HG02798 (cell line): ENCODE results near the gene CPEB4.

Experiments
- ATAC-seq: cut with Tn5 transposase; IDR thresholded peaks from one replicate; pipeline ENCODE4 v1.9.1; 2021; ENCODE audit warnings: mild to moderate bottlenecking; ENCODE audit not compliant: unreplicated experiment, poor library complexity

Gene CPEB4

DNA sequence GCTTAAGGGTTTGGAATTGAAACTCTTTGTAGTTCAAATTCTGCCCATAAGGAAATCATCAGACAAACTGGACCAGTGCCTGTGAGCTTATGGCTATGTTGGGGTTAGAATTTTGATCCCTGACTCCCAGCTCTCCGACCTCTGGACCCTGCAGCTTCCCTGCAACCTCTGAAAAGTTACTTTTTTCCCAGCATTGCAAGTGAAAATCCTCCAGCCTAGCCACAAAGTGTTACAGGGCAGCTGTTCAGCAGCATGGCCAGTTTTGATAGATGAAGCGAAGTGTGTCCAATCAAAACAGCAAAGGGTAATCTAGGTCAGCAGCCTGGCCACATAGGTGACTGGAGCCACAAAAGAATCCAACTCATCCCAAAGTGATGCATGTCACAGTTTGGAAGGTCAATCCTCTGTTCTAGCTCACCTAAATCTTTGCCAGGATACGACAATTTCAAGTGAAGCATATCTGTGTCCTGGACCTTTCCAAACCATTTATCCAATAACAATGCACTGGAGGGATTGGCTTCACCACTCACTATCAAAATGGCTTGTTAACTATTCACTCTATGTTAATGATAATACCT is 4.7 kb upstream of the CPEB4 start:
- ATAC-seq: no peak

DNA sequence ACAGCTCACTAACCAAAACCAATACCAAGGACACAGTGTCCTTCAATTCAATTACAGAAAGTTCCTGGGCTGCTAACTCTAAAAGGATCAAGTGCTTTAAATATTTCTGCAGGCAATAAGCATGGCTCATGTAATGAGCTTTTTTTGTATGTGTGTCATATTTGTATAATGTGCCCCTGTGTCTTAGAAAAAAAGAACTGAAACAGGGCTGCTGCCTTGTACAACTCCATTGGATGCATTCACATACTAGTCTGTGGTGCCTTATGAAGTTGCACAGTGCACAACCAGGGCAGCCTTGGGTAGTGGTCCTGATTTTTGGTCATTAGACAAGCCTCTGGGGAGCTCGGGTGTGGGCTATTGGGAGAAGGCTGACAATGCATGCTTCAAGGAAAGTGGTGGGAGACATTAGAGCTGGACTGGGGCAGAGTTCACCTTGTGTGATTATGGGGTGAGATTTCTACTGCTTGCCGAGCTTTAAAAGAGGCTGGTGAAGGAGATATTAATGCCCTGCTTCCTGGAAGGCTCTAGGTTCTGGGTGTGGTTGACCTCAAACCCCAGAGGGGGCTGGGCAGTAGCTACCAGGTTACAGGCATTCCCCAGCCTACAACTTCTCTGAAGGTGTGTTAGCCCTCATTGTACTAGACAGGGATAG is 3.6 kb upstream of the CPEB4 start:
- no peak for ATAC-seq

DNA sequence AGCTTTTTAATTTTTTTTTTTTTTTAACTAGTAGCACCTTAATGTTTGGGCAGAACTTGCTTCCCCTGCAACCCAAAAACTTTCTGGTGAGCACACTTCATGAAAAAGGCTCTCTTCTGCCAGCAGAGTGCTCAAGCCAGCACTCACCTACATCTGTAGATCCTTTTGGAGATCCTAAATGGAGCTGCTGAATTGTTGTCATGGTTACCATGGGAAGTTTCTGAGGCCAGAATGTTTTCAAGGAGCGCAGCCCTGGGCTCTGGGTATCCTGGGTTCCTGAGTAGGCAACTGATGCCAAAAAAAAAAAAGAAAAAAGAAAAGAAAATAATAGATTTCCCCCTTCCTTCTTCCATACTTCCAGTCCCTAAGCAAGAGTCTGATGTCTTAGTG is 3.1 kb upstream of the CPEB4 start:
- no peak for ATAC-seq

DNA sequence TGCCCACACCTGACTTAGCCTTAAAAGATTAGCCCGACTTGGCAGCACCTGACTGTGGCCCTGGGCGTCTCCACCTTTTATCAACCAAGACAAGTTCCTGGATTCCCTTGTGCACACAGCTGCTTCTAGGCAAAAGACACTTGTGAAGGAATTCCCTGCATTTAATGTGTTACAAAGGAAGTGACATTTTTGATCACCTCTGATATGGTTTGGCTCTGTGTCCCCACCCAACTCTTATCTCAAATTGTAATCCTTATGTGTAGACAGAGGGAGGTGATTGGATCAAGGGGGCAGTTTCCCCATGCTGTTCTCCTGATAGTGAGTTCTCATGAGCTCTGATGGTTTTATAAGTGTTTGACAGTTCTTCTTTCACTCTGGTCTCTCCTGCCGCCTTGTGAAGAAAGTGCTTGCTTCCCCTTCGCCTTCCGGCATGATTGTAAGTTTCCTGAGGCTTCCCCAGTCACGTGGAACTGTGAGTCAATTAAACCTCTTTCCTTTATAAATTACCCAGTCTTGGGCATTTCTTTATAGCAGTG is 2.6 kb upstream of the CPEB4 start:
- no peak for ATAC-seq

DNA sequence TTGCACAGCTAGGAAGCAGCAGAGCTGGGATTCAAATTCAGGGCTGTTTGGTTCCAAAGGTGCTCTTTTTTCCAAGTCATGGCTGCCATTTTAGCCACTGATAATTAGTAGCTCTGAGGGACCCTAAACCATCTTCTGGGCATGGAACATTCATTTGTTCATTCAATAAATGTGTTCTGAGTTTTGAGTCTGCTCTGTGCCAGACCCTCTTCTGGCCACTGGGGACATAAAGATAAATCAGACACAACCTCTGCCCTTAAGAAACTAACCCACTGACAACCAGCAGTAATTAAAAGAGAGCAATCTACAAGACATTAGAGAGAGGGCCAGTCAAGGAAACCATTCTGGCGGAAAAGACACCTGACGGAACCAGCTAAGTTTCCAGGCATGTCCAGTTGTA is 2.0 kb upstream of the CPEB4 start:
- no peak for ATAC-seq

DNA sequence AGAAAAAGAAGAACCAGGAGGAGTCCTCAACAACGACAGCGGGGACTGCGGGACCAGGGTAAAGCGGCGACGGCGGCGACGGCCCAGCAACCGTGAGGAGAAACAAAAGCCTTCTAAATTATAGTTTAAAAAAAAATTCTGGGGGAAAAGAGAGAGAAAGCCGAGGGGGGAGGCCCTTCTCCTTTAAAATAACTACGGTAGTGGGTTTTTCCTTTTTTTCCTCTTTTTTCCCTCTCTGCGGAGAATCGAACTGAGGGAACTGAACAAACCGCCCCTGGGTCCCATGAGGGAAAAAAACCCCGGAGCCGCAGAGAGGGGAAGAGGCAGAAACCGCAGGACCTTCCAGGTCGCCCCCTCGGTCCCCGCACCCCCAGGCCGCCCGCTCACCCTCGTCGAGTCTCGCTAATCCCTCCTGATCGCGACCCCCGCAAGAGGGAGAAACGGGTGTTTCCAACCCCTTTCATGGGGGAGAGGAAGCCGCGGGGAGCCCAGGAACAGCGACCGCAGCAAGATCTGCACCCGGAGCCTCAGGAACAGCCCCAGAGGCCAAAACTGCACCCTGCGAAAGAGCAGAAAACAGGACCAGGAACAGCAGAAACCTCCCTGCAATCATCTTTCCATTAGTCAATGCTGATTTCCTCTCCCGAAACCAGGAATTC is 453 bp downstream of the CPEB4 start:
- no peak for ATAC-seq

DNA sequence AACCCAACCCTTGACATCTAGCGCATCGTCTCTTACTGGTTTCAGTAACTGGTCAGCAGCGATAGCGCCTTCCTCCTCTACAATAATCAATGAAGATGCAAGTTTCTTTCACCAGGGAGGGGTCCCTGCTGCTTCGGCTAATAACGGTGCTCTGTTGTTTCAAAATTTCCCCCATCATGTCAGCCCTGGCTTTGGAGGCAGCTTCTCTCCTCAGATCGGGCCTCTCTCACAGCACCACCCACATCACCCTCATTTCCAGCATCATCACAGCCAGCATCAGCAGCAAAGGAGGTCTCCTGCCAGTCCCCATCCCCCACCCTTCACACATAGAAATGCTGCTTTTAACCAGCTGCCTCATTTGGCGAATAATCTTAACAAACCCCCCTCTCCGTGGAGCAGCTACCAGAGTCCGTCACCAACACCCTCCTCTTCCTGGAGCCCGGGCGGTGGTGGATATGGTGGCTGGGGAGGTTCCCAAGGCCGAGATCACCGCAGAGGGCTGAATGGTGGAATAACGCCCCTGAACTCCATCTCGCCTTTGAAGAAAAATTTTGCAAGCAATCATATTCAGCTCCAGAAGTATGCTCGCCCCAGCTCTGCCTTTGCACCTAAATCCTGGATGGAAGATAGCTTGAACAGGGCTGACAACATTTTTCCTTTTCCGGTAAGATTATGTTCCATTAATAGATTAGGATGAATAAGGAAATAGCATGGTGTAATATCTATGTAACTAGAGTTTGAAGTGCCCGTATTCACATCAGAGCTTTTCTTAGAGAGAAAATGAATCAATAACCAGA is 2.2 kb downstream of the CPEB4 start:
- no peak for ATAC-seq

DNA sequence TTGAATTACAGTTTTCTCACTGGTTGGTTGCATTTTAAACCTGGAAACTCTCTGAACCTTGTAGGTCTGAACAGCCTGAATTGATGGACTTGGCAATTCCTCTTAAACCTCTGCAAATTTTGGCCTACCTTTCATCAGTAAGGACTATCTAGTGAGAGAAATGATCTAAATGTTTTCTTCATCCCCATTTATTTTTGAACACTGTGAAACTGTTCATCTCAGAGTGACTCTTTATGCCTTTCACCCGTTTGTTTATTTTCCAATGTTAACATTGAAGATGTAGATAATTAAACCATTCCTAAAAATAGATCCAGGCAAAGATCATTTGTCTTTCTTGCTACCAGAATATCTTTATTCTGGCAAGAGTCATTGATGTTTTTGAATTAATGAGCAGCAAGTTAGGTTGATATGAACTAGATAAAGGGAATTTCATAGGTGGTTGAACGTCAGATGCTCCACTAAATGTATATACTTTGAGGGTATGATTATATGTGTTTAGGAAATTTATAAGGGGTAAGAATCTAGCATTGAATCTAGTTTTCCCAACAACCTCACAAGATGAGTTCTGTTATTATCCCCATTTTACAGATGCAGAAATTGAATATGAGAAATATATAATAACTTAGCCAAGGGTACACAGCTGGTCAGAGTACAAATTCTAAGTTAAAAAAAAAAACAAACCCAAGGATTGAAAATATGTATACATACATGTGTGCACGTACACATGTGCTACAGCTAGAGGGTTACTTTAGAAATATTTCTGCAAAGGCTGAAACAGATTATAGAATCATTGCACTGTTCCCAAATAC is 3.4 kb downstream of the CPEB4 start:
- no peak for ATAC-seq

DNA sequence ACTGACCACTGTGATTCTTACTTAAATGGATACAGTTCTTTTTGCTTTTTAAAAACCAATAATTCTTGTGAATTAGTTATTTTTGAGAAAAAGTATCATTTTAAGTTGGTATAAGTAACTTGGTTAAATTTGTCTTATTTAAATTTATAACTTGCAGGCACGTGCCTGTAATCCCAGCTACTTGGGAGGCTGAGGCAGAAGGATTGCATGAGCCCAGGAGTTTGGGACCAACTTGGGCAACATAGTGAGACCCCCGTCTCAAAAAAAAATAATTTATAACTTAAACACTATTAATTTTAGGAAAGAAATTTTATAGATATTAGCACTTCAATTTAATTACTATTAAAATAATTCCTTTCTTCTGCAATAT is 5.0 kb downstream of the CPEB4 start:
- no peak for ATAC-seq

DNA sequence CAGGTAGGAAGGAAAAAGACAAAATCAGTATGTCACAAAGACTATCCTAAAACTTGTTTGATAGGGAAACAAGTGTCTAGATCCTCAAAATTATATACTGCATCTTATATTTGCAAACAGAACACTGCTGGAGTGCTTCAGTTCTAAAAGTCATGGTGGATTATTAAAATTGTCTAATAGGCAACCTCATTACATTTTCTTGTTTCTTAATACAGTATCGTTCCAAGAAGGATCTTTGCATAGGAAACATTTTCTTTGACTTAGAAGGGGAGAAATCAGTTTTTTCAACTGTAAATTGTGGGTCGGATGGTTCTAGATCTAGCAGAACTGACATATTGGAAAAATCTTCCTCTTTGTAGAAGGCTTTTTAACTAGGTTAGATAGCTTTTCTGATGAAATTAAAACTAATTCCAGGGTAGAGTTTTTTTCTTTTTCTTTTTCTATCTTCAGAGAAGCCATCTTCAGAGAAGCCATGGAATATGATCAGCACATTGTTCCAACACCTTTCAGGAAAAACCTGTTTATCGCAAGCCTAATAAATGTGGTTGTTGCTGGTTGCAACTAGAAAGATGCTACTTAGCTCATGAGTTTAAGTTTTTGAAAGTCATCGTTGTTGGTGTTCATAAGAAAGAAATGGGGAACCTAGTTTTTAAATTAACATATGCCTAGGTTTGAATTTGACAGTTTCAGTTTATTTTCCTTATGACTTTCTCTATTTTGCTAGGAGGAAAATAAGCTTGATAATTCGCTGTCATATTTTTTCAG is 7.4 kb downstream of the CPEB4 start:
- no peak for ATAC-seq

DNA sequence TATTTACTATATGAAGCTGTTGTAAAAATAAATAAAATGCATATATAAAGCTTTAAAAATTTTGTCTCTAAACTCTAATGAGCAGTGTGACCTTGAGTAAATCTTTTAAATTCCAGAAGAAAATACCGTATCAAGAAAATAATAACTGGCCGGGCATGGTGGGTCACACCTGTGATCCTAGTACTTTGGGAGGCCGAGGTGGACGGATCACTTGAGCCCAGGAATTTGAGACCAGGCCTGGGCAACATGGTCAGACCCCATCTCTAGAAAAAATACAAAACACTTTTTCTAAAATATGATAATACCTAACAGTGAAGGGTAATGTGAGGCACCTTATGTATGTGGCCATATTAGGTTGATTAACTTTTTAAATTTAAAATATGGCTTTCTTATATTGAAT is 8.5 kb downstream of the CPEB4 start:
- ATAC-seq: no peak

DNA sequence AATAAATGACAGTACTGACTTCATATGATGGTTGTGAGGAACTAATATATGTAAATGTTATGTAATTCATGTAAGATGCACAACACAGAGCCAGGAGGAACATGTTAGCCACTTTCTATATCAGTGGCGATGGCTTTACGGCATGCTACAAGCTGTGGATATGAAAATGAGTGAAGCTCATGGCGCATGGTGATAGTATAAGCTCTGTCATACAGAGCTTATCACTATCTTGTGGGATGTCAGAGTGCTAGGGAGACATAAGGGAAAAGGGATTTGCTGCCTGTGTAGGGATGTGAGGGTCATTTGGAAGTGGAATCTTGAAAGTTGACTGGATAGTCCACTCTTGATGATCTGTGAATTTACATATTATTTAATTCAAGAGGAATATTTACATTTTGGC is 13.6 kb downstream of the CPEB4 start:
- no peak for ATAC-seq

DNA sequence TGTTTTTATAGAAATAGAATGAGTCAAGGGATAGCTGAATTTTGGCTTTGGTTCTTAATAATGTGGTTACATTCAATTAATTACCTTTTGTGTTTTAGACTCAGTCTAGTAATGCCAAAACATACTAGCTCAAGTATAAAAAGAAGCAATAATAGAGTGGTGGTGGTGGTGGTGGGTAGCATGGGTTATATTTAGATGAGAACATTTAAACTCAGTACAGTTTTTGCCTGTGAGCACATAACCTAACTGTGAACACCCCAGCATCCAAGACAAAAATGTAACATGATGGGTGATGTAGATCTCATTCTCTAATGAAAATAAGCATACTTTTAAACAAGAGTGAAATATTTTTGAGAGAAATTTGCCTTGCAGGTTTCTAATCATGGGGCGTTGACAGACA is 14.2 kb downstream of the CPEB4 start:
- no peak for ATAC-seq

DNA sequence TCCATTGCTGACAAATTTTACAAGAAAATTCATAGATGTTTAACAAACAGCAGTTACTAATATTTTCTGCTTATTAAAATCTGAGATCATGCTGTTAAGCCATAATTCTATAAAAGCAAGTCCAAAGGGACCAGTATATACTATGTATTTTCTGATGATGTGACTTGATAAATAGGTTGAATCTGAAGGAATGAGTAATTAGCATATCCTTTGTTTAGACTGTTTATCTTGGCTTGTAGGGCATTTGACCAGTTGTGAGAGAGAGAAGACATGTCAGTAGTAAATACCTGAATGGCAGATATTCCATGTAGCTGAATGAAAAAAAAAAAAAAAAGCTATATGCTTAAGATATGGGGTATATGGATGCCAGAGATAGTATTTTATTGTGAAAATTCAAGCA is 14.6 kb downstream of the CPEB4 start:
- no peak for ATAC-seq

DNA sequence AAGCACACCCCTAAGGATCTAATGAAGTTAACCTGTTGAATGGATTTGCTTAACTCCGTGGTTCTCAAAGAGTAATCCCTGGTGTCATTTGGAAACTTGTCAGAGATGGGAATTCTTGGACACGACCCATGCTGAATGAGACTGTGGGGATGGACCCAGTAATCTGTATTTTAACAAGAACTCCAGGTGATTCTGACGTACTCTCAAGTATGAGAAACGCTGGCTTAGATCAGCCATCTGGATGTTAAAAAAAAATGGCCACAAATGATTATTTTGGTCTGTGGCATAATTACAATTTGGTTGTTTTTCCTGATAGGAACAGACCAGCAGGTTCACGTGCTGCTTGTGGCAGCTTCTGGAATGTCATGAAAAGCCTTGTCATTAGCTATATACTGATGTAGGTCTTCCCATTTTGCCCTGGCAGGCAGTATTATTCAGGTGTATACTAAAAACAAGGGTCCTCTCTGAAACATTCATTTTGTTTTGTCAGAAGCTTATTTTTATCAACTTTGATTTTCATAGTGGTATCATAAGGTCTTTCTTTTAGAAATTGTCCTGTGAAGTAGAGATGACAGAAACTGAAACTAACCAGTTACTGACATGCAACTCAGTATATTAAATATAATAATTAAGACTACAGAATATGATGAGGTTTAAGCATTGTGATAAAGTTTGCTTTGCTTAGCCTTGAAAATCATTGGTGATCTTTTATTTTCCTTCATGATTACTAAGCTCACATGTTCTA is 15.4 kb downstream of the CPEB4 start:
- no peak for ATAC-seq

DNA sequence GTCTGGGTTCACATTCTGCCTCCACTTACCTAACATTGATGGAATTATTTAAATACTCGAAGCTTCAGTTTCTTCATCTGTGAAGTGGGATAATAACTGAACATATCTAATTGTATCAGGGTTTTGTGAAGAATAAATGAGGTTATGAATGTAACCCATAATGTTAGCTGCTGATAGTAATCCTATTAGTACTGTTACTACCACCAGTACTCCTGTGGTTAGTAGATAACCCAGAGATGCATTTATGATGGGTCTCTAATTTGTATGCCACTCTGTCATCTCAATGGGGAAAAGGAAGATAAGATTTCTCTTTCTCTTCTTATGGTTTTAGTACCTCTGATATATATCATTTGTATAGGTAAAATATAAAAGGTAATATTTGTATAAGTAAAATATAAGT is 16.0 kb downstream of the CPEB4 start:
- ATAC-seq: no peak

DNA sequence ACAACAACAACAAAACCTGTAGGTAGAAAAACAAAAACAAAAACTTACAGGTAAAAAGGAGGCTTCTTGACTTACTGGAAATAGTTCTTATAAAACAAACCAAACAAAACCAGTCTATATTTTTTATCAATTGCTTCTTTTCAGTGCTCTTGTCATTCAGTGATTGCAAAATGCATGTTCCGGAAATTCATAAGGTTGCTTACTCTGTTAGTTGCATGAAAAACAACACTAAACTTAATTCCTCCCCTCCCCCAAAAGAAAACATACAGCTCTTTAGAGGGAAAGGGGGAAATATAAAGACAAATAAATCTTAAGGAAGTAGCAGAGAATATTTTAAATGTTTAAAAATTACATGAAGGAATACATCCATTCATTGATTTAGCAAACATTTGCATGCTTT is 19.1 kb downstream of the CPEB4 start:
- ATAC-seq: no peak

DNA sequence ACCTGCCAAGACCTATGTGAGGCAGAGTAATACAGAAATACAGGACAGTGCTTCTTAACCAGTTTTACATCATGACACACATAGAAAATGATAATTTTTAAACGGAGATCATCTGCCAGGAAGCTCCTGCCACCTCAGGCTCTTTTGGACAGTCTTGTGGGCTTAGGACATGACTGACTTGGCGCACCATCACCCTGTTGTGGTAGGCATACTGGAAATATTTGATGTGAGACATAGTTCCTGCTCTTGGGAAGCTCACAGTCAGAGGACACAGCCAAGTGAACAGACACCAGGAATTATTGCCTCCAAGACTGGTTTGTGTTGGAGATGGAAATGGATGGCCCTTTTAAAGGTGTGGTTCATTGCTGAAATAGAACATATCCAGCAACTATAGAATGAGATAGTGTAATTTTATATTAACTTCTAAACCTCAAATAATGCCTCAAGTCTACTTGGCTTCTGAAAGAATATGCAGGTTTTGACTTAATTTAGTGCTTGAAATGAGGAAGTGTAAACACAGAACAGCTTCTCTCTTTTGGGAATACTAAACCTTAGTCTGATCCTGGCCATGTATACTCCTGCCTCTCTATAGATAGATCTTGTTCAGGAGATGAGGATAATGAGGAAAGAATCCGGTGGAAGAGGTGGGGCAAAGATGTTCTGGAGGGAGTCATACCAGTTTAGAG is 19.7 kb downstream of the CPEB4 start:
- ATAC-seq: no peak
